ENCODE results near the gene SPINK6.

The SPINK6 gene

GRCh38 chr5:148224117-148224742 is 21.4 kb downstream of the SPINK6 start:
- no peak for DNase-seq (ENCODE audit: low read depth, low spot score)

GRCh38 chr5:148228392-148228984 is 25.6 kb downstream of the SPINK6 start:
- DNase-seq (ENCODE audit: low read depth, low spot score), result no peak

GRCh38 chr5:148229840-148230239 is 27.0 kb downstream of the SPINK6 start:
- no peak for DNase-seq (ENCODE audit: low read depth, low spot score)

- DNase-seq (ENCODE audit: low read depth, low spot score), result no peak
Observed at GRCh38 chr5:148230240-148230639, 27.4 kb downstream of the SPINK6 start.

- DNase-seq (ENCODE audit: low read depth, low spot score), result no peak
Observed at GRCh38 chr5:148237785-148238417, 35.1 kb downstream of the SPINK6 start.

GRCh38 chr5:148238418-148238794 is 35.6 kb downstream of the SPINK6 start, which contains the start of gene MARCOL:
Gene MARCOL, plus strand, starts transcription at chr5:148238525. Its CDS starts 73 bp downstream, at chr5:148238598.
- no peak for DNase-seq (ENCODE audit: low read depth, low spot score)

- no peak for DNase-seq (ENCODE audit: low read depth, low spot score)
Observed at GRCh38 chr5:148248894-148249293, 46.1 kb downstream of the SPINK6 start.

- no peak for DNase-seq (ENCODE audit: low read depth, low spot score)
Observed at GRCh38 chr5:148255456-148255855, 52.6 kb downstream of the SPINK6 start.

- DNase-seq (ENCODE audit: low read depth, low spot score), result no peak
Observed at GRCh38 chr5:148259288-148259687, 56.4 kb downstream of the SPINK6 start.

GRCh38 chr5:148261221-148261620 is 58.4 kb downstream of the SPINK6 start:
- no peak for DNase-seq (ENCODE audit: low read depth, low spot score)
